GM21737 (cell line): ENCODE results near the gene RIPPLY1.
"Not testable (repeated sequence)": the region's sequence is repeated elsewhere in the genome, so short reads cannot be mapped to it uniquely, and the experiment has no call there.

Source experiments
- ATAC-seq: cut with Tn5 transposase; IDR thresholded peaks from one replicate; pipeline ENCODE4 v1.9.1; 2021; ENCODE audit warnings: mild to moderate bottlenecking, moderate library complexity; ENCODE audit not compliant: unreplicated experiment

The RIPPLY1 gene

GRCh38 chrX:106912864-106913263 lies 9.7 kb upstream of the RIPPLY1 start:
- no peak for ATAC-seq

- no peak for ATAC-seq
Observed at GRCh38 chrX:106906361-106906760, 3.2 kb upstream of the RIPPLY1 start.

GRCh38 chrX:106905064-106905708 lies 2.0 kb upstream of the RIPPLY1 start:
- no peak for ATAC-seq

GRCh38 chrX:106903856-106904528 lies 851 bp upstream of the RIPPLY1 start:
- no peak for ATAC-seq

GRCh38 chrX:106902684-106903083 lies 457 bp downstream of the RIPPLY1 start:
- ATAC-seq = no peak

GRCh38 chrX:106901781-106902219 lies 1.3 kb downstream of the RIPPLY1 start:
- ATAC-seq = no peak

- ATAC-seq = no peak
Observed at GRCh38 chrX:106901341-106901740, 1.8 kb downstream of the RIPPLY1 start.

- no peak for ATAC-seq
Observed at GRCh38 chrX:106899841-106900240, 3.3 kb downstream of the RIPPLY1 start.

GRCh38 chrX:106899276-106899675 lies 3.9 kb downstream of the RIPPLY1 start:
- no peak for ATAC-seq

- ATAC-seq = peak; percentile 84
Observed at GRCh38 chrX:106898462-106898861, 4.7 kb downstream of the RIPPLY1 start.

- no peak for ATAC-seq
Observed at GRCh38 chrX:106897259-106897658, 5.9 kb downstream of the RIPPLY1 start.

- no peak for ATAC-seq
Observed at GRCh38 chrX:106894978-106895452, 8.1 kb downstream of the RIPPLY1 start.

- no peak for ATAC-seq
Observed at GRCh38 chrX:106894392-106894909, 8.7 kb downstream of the RIPPLY1 start.

GRCh38 chrX:106891762-106892460 lies 11.2 kb downstream of the RIPPLY1 start:
- no peak for ATAC-seq

GRCh38 chrX:106889468-106889867 lies 13.7 kb downstream of the RIPPLY1 start:
- ATAC-seq = no peak

- ATAC-seq = no peak
Observed at GRCh38 chrX:106875151-106875550, 28.0 kb downstream of the RIPPLY1 start.

- ATAC-seq = no peak
Observed at GRCh38 chrX:106874075-106874474, 29.1 kb downstream of the RIPPLY1 start.

- not testable (repeated sequence) for ATAC-seq
Observed at GRCh38 chrX:106872796-106873195, 30.3 kb downstream of the RIPPLY1 start.

GRCh38 chrX:106863697-106864096 lies 39.4 kb downstream of the RIPPLY1 start:
- no peak for ATAC-seq

- no peak for ATAC-seq
Observed at GRCh38 chrX:106862972-106863688, 40.0 kb downstream of the RIPPLY1 start.
